OCI-LY3 (cell line): Measurements from ENCODE around the gene PCLO.

ENCODE experiments used
- CTCF ChIP-seq: fragments of 200-600, 300-600 bp; sonication (generic); IDR thresholded peaks from 2 replicates; pipeline ENCODE4 v1.5.1; 2014; ENCODE audit warnings: antibody characterized with exemption, low read length, low read depth
- EZH2phosphoT487 ChIP-seq: fragments of 200-600 bp; shearing (Covaris generic); IDR thresholded peaks from 2 replicates; pipeline ENCODE4 v1.6.1; 2018; ENCODE audit warnings: antibody characterized with exemption, mixed run types, low read depth

DNA sequence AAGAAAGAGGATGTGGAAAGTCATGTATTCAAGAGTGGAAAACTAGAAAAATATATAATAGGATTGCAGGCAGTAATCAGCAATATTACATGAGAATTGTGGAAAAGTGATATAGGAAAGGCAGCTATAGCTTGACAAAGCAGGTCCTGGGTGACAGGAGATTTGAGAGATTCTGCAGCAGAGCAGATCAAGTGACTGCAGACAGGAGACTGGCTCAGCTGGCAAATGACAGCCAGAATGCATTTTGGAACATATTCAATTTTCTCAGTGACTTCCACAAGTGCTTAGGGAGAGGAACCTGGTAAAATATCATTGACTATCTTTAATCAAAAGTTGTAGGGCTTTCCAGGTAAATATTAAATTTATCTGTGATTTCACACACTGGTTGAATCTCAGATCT, 458.6 kb downstream of the PCLO start:
- TF ChIP-seq CTCF (no peak), EZH2phosphoT487 (no peak)
